Stimulated activated CD8-positive, alpha-beta memory T cell treated with anti-CD3 and anti-CD28 coated beads, Interleukin-7, amount 100 ng/mL, for 48 hours (primary cell): Measurements from ENCODE around the gene RAD23A.
"Not testable (repeated sequence)": the region's sequence is repeated elsewhere in the genome, so short reads cannot be mapped to it uniquely, and the experiment has no call there.

Experiments
- DNase-seq, 2 donors: peaks; one replicate each; pipeline ENCODE4 v3.0.0-alpha.2; 2020; ENCODE audit warnings: low read depth in 1 of 2; ENCODE audit errors: extremely low read depth in 1 of 2

RAD23A gene

DNA sequence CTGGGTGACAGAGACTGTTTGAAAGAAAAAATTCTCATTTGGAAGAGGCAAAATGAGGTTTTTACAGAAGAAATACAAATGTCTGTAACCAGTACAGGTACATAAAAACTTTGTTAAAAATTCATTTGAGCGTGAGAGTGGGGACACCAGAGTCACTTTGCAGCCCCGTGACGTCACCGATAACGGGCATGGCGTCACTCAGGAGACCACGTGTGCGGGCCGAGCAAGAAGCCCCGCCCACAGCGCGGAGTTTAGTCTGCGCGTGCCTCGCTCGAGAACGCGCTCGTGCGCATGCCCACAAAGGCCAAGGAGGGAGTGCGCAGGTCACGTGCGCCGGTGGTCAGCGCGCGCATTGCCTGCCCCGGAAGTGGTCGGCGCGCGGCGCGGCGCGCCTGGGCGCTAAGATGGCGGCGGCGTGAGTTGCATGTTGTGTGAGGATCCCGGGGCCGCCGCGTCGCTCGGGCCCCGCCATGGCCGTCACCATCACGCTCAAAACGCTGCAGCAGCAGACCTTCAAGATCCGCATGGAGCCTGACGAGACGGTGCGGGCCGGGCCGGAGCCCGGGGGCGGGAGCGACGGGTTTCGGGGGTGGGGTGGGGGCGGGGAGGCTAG lies at the start of gene RAD23A:
RAD23A (plus strand) TSS at position 384 of the 613 bp plus-strand sequence; CDS start at position 471, 87 bp downstream.
- peak; percentile 96 to 98 for DNase-seq

DNA sequence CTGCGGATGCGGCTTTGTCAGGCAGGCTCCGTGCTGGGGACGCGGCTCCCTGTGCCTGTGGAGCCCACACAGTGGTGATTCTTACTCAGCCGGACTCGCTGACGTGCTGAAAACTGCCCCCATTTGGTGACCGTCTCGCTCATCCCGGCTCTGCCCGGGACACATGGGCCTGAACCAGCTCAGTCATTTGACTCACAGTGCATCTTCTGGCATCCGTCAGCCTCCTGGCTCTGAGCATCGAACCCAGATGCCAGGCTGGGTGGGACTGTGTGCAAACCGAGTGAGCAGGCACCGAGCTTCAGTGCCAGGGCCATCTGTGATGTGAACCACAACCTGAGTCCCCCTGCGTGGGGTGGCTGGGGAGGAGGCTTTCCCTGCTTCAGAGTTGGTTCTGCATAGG lies 49.2 kb upstream of the RAD23A start:
- no peak for DNase-seq

DNA sequence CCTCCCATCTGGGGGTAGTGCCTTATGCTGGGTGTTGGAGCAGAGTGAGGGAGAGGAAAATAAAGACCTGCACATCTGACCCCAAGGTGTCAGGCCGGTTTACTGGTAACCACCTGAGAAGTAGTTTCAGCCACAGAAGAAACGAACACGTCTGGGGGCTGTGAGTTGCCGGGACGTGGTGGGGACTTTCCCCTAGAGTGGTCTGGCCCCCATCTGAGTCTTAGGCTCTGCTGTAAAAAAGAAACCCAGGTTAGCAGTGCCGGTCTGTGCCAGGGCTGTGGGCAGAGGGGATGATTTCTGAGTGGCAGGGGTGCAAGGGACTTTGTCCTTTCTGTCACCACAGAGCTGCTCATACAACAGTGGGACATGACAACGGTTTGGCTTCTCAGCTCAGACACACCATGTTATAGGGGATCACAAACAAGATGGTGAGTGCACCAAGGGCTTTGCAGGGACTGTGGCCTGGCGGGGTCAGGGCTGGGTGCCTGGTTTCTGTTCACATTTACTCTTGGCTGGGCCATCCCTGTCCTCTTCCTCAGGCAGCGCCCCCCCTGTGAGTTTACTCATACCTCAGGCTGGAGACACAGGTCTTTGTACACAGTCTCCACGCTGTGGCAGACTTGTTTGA lies 45.7 kb upstream of the RAD23A start:
- DNase-seq = peak; percentile 44 to 55

DNA sequence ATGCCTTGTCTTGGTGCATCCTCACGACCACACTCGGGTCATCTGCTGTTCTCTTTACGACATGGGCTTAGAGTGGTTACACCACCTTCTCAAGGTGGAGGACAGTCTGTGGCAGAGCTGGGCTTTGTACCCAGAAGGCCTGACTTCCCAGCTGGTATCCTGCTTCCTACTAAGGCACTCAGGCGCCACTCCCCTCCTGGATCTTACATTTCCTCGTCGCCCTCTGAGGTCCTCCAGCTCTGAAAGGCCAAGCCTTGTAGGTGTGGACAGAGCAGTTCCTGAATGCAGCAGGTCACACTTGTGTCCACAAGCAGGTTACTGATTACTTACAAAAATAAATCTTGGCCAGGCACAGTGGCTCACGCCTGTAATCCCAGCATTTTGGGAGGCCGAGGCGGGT lies 38.5 kb upstream of the RAD23A start:
- DNase-seq = no peak

DNA sequence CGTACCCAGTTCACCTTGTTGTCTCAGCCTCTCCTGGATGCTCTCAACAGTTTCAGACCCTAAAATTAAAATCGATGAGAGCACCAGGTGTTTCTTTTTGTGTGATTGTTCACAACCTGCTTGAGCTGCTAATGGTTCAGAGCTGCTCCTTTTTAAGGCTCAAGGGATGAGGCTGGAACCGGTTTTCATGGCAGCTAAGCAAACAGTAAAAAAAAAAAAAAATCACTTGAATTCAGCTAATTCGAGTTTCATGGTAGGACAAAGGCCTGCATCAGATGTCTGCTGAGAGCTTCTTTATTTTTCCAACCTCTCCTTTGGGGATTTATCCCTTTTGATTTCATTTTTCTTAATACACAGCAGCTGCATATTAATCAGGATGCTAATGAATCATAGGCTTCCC lies 33.1 kb upstream of the RAD23A start:
- DNase-seq = no peak

DNA sequence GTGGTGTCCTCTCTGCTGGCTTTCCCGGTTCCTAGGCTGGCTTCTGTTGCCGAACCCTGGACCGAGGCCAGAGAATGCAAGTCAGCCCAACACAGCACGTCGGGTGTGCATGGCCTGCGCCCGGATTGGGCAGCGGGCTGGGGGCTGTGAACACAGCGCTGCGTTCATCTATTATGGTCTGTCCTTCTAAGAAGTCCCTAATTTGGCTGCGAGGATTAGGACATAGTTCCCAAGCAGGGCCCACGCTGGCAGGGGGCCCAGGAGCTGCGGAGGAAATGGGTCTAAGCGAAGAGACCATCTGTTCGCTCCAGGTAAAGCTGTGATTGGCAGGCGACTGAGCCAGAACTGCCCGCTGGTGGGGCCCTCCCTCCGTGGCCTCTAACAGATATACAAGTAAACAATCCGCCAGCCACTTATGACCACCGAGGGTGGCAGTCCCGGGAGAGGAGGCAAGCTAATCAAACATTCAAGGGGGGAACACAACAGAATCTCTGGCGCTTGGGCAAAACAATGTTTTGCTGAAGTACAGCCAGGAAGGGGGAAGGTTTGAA lies 32.6 kb upstream of the RAD23A start:
- DNase-seq = no peak

DNA sequence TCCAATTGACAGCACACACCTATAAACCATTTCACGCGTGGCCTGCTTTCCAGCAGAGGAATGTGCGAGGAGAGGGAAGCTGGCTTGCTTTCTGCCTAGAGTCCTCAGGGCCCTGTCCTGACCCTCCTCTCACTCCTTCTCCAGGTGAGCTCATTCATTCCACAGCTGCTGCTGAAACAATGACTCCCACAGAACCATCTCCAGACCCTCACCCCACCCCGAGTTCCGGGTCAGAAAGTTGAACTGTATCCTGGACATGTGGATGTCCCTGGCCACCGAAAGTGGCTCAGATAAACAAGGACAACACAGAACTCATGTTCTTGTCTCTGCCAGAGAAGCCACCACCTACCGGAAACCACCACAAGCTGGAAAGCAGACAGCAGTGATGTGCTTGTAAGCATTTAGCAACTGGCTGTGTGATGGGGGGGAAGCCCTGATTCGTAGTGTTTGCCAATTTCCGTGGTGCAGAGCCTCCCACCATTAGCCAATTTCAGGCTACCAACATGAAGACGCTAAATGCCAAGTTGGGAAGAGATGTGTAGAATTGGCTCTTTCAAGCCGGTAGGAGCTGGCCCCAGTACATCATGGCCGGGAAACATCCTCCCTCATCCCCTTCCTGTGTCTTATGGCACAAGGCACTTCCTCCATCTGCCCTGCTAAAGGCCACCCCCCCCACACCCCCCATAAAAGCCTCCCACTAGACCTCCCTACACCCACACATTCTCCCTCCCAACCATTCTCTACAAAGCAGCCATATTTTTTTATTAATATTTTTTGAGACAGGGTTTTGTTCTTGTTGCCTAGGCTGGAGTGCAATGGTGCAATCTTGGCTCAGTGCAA lies 31.6 kb upstream of the RAD23A start:
- DNase-seq = no peak

DNA sequence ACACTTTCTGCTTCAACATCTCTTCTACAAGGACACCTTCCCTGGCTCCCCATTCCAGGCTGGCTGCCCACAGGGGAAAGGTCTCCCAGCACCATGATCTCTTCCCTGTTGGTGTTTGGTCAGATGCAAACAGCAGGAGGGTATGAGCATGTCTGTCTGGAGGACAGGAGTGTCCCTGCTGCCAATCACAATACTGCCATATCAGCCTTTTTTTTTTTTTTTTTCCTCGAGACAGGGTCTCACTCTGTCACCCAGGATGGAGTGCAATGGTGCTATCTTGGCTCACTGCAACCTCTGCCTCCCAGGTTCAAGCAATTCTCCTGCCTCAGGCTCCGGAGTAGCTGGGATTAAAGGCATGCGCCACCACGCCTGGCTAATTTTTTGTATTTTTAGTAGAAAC lies 29.8 kb upstream of the RAD23A start:
- DNase-seq = not testable (repeated sequence)

DNA sequence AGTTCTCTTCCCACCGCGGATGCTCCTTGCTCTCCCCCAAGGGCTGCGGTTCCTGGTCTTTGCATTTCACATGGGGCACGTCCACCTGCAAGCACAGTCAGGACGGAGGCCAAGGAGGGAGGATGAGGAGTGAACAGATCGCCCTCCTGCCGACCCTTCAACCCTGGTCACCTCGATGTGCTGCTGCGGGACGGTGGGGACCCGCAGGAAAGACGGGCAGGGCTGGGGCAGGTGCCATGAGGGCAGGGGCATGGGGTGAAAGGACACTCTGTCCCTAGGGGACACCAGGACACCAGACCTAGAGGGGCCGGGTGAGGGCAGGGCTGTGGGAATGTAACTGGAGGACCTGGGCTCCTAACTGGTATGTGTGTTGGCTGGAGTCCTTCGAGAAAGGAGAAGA lies 27.4 kb upstream of the RAD23A start:
- no peak for DNase-seq

DNA sequence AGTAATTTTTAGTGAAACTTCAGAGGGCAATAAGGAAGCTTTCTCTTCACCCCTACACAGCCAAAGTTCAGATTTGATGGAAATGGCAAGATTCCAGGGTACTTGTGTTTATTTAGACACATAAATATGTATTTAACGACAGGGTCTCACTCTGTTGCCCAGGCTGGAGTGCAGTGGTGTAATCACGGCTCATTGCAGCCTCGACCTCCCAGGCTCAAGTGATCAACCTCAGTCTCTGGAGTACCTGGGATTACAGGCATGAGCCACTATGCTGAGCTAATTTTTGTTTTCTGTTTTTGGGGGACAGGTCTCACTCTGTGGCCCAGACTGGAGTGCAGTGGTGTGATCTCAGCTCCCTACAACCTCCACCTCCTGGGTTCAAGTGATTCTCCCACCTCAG lies 24.6 kb upstream of the RAD23A start:
- DNase-seq = no peak

DNA sequence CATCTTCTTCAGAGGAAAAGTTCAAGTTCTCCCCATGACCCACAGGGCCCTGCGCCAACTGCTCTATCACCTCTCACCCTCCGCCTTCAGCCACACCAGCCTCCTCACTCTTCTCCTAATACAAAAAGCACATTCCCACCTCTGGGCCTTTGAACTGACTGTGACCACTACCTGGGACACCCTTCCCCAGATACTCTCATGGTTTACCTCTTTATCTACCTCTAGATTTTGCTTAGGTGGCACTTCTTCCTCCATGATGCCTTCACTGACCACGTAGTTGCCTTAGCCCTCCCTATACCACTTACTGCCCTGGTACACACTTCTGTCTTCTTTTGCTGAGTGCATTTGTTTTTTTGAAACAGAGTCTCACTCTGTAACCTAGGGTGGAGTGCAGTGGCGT lies 22.7 kb upstream of the RAD23A start:
- DNase-seq = no peak

DNA sequence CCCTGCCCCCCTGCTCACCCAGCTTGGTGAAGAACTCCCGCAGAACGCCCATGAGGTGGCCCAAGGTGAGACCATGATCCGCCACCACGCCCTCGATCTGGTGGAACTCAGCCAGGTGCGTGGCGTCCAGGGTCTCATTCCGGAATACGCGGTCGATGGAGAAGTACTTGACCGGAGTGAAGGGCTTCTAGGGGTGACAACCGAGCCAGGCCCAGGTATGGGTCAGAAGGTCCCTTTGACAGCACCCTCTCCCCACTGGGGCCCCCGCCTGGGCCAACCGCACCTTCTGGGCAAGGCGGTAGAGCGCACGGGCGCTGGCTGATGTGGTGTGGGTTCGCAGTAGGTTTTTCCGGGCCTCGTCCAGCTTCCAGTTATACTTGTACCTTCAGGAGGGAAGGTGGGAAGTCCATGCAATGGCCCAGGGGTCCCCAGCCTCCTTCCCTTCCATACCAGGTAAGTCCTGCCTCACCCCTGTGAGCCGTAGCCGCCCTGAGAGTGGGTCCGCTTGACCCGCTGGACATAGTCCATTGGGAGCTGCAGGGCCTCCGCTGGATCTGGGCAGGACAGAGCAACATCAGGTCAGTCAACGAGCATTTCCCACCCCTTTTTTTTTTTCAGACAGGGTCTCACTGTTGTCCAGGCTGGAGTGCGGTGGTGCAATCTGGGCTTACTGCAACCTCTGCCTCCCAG lies 20.9 kb upstream of the RAD23A start:
- no peak for DNase-seq

DNA sequence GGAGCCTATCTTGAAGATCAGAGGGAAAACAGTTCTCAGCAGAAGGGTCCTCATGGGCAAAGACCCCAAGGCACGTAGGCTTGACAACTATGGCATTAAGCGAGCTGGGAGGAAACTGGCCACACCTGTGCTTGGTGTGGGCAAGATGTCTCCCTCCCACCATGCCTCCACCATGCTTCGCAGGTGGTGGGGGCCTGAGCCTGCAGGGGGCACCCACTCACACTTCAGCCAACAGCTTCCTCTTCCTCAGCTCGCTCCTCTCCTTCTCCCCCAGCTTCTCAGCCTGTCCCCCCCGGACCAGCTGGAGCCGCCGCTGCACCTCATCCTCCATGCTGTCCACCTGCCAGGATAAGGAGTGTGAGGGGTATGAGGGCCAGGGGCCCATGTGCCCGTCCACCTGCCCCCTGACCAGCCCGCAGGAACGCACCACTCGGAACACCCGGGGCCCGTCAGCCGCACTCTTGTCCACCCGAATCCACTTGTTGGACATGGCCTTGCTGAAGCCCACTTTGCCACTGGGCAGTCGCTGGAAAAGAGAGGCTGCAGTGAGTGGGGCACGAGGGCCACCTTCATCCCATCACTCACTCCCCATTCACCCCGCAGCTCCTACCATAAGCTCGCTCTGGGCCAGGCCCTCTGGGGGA lies 15.5 kb upstream of the RAD23A start:
- DNase-seq = no peak

DNA sequence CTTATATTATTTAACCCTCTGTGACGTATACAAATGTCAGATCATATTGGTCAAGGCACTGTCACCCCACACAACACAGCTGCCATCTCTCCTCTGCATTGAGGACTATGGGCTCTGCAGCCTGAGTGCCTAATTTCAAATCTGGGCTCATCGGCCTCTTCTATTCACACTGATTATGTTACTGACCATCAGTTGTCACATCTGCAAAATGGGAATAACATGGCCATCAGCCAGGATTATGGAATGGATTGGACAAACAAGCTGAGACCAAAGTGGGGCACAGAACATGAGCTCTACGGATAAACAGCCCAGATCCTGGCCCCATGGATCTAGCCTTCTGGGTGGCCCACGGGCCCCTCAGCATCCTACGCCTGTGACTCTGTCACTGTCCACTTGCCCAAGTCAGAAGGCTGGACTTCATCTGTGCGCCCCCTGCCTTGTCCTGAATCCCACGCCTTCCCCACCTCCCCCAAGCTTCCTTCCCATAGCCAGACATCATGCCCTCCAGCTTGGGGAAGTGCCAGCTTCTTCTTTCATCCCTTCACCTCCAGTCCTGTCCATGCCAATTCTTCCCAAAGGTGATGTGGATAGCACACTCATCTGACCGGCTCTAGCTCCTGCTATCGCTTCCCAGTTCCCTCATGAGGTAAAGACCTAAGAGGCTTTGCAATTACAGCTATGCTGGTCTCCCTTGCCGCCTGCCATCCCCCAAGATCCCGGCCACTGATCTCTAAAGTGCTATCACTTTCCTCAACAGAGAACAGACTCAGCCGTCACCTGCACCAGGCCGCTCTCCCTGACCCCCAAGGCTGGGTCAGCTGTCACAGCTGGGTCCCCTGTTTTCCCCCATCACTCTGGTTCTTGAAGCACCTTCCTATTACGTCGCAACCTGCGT lies 13.0 kb upstream of the RAD23A start:
- no peak for DNase-seq

DNA sequence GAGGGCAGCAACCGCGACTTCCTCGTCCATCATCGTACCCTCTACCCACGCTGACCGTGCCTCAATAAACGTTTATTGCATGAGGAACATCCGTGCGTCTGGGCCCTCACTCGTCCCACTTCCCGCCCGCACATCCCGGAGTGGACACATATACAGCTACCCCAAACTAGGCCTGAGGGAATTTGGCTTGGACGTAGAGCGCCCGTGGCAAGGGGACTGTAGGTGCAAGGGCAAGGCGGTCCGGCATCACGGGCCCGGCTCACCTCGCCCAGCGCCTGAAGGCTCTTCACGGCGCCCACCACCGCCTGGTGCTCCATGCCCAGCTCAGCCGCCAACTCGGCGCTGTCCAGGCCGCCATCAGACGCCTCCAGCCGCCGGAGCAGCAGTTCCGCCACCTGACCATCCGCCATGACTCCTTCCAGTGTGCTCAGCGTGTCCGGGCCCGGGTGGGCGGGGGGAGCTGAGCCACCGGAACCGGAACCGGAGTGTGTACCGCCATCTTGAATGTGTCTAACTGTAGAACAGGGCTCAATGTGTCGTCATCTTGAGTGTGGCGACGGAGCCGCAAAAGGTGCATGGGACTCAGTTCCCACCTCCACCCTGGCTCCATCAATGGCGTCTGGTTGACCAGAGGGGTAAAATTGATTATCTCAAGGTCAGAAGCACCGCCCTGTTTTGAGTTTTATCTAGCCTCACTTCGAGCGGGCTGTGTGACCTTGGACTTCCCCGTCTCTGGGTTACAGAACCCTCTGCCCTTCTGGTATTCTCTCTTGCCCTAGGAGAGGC lies 12.2 kb upstream of the RAD23A start, which contains the start of gene FARSA:
FARSA (minus strand) TSS at position 425 of the 786 bp plus-strand sequence; CDS start at position 410, 15 bp downstream.
- peak; percentile 80 to 90 for DNase-seq

DNA sequence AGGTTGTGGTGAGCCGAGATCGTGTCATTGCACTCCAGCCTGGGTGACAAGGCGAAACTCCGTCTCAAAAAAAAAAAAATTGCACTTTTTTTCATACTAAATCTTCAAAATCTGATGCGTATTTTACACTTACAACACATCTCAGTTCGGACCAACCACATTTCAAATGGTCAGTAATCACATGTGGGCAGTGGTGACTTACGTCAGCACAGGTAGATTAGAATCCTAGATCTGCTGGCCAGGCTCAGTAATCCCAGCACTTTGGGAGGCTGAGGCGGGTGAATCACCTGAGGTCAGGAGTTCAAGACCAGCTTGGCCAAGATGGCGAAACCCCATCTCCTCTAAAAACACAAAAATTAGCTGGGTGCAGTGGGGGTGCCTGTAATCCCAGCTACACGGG lies 10.6 kb upstream of the RAD23A start:
- DNase-seq = no peak

DNA sequence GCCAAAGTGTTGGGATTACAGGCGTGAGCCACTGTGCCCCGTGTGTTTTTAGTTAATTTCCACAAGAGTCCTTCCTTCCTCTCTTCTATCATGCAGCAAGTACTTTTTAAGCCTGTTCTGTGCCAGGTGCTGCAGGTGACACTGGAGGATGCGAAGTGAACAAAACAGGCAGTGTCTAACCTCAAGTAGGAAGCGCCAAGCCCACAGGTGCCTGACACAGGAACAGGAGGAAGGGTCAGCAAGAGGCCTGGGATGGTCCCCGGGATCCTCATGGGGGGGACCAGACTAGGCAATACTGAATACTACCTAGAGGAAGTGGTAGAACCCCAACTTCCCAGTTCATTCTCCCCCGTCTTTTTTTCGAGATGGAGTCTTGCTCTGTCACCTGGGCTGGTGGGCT lies 9.1 kb upstream of the RAD23A start:
- DNase-seq = no peak

DNA sequence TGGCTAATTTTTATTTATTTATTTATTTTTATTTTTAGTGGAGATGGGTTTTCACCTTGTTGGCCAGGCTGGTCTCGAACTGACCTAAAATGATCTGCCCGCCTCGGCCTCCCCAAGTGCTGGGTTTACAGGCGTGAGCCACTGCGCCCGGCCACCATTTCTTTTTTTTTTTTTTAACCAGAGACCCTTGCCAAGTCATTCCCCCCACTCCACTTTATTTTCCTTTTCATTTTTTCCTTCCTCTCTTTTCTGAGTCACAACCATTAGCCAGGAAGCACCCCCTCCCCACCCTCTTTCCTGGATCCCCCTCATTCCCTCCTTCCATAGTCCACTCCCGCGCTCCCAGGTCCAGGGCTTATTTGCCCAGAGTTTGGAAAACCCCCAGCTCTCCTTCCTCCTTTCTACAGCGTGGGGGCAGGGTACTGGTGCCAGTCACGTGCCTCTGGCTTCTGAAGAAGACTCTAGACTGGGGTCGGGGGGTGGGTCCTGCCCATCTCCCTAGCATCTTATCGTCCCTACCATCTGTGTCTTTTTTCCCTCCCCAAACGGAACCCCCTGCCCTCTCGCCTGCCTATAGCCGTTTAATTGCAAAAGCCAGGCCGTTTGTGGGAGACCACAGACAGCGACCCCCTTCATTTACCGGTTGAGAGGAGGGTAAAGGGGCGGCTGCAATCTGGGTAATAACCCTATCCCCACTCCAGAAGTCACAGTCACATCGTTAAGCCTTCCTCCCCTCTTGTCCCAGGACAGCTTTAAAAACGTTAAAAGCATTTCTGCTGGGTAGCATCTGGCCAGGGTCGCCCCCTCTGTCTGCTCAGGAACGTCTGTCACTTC lies 8.4 kb upstream of the RAD23A start:
- DNase-seq = no peak
